ENCODE results near the gene ERICH4.
"Not testable (repeated sequence)": the region's sequence is repeated elsewhere in the genome, so short reads cannot be mapped to it uniquely, and the experiment has no call there.

The ERICH4 gene

DNA sequence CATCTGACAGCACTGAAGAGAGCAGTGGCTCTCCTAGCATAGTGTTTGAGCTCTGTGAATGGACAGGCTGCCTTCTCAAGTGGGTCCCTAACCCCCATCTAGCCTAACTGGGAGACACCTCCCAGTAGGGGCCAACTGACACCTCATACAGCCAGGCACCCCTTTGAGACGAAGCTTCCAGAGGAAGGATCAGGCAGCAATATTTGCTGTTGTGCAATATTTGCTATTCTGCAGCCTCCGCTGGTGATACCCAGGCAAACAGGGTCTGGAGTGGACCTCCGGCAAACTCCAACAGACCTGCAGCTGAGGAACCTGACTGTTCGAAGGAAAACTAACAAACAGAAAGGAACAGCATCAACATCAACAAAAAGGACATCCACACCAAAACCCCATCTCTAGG is 44.0 kb downstream of the ERICH4 start:
- Histone ChIP-seq H3K9me3 (ENCODE audit: control insufficient read depth, insufficient read depth, low read depth, low read length) (peaks cover 25% of the 10 kb centered on the region), H3K27me3 (ENCODE audit: control insufficient read depth, insufficient read depth, low read length) (peaks cover 19% of the 10 kb centered on the region; the same call in 1 of the 2 replicates)
- not testable (repeated sequence) for H3K9ac ChIP-seq (ENCODE audit: low read length); H3K4me3 ChIP-seq (ENCODE audit: low read depth, low read length); H3K4me1 ChIP-seq (ENCODE audit: control insufficient read depth, insufficient read depth, low read length); H3K36me3 ChIP-seq (ENCODE audit: control insufficient read depth, insufficient read depth, low read length); H3K27ac ChIP-seq (ENCODE audit: low read depth, low read length)

GRCh38 chr19:41492843-41493242 is 49.9 kb downstream of the ERICH4 start:
- no peak overlapping the region for H3K27ac ChIP-seq (ENCODE audit: low read depth, low read length)
- H3K9ac ChIP-seq (ENCODE audit: low read length): no peak overlapping the region
- H3K27me3 ChIP-seq (ENCODE audit: control insufficient read depth, insufficient read depth, low read length): peaks cover 42% of the 10 kb centered on the region

More at GRCh38 chr19:41492843-41493242, 49.9 kb downstream of the ERICH4 start:
- Histone ChIP-seq H3K4me1 (ENCODE audit: control insufficient read depth, insufficient read depth, low read length) (no peaks in the 10 kb centered on the region), H3K36me3 (ENCODE audit: control insufficient read depth, insufficient read depth, low read length) (no peaks in the 10 kb centered on the region), H3K9me3 (ENCODE audit: control insufficient read depth, insufficient read depth, low read depth, low read length) (peaks cover 4% of the 10 kb centered on the region; the same call in 1 of the 2 replicates), H3K4me3 (ENCODE audit: low read depth, low read length) (no peak overlapping the region)
